GM23338 (cell line): ENCODE measurements around the gene CPLX1. TPM values are rescaled to one million over a fixed set of nuclear protein-coding genes. Genes with fewer than 3 reads are reported as not detected.
"Not testable (repeated sequence)": the region's sequence is repeated elsewhere in the genome, so short reads cannot be mapped to it uniquely, and the experiment has no call there.

ENCODE experiments used
- ATAC-seq: fragments of 200-7000 bp; cut with Tn5 transposase; 3 replicates; pipeline ENCODE4 v1.9.1; 2020
- DNase-seq: peaks from one replicate; pipeline ENCODE4 v3.0.0-alpha.2; 2015; ENCODE audit warnings: low spot score
- H2AFZ ChIP-seq: fragments of 200-600 bp; sonication (generic); 2 replicates; pipeline ENCODE4 v1.8.0; 2016; ENCODE audit warnings: antibody characterized with exemption, mild to moderate bottlenecking, moderate library complexity
- H3F3A ChIP-seq: fragments of 200-600 bp; sonication (generic); replicated peaks from 2 replicates; pipeline ENCODE4 v1.8.0; 2017; ENCODE audit warnings: antibody characterized with exemption, mixed run types, low read depth
- H3K27ac ChIP-seq: fragments of 200-600 bp; sonication (generic); 2 replicates; pipeline ENCODE4 v1.6.1; 2016; ENCODE audit warnings: low read depth
- H3K27me3 ChIP-seq: fragments of 200-600 bp; sonication (generic); 2 replicates; pipeline ENCODE4 v1.8.0; 2016; ENCODE audit warnings: mild to moderate bottlenecking, mixed run types, moderate library complexity; ENCODE audit not compliant: insufficient read depth
- H3K36me3 ChIP-seq: fragments of 200-600 bp; sonication (generic); 2 replicates; pipeline ENCODE4 v1.8.0; 2016; ENCODE audit warnings: mild to moderate bottlenecking; ENCODE audit not compliant: insufficient read depth
- H3K4me1 ChIP-seq: fragments of 200-600 bp; sonication (generic); 2 replicates; pipeline ENCODE4 v1.8.0; 2016; ENCODE audit warnings: mild to moderate bottlenecking, moderate library complexity; ENCODE audit not compliant: insufficient read depth
- H3K4me2 ChIP-seq: fragments of 200-600 bp; sonication (generic); 2 replicates; pipeline ENCODE4 v1.7.1; 2017; ENCODE audit warnings: mixed run types
- H3K4me3 ChIP-seq: fragments of 200-600 bp; sonication (generic); 2 replicates; pipeline ENCODE4 v1.6.1; 2016; ENCODE audit warnings: mixed run types
- H3K79me2 ChIP-seq: fragments of 200-600 bp; sonication (generic); replicated peaks from 2 replicates; pipeline ENCODE4 v1.8.0; 2017; ENCODE audit warnings: mild to moderate bottlenecking; ENCODE audit not compliant: insufficient read depth
- H3K9me2 ChIP-seq: fragments of 200-600 bp; sonication (generic); 2 replicates; pipeline ENCODE4 v1.8.0; 2017; ENCODE audit not compliant: insufficient read depth
- H4K20me1 ChIP-seq: fragments of 200-600 bp; sonication (generic); replicated peaks from 2 replicates; pipeline ENCODE4 v1.8.0; 2017; ENCODE audit warnings: mild to moderate bottlenecking; ENCODE audit not compliant: insufficient read depth
- H3K27ac Mint-ChIP-seq: 2 replicates; pipeline ENCODE4 v1.8.0; 2020; ENCODE audit warnings: inconsistent platforms, mild to moderate bottlenecking, moderate library complexity, mixed read lengths
- H3K27me3 Mint-ChIP-seq: 3 replicates; pipeline ENCODE4 v1.8.0; 2022; ENCODE audit warnings: low read depth, mild to moderate bottlenecking, moderate library complexity, mixed read lengths, inconsistent platforms; ENCODE audit not compliant: insufficient read depth, poor library complexity
- H3K36me3 Mint-ChIP-seq: 3 replicates; pipeline ENCODE4 v1.8.0; 2021; ENCODE audit warnings: low read depth, mild to moderate bottlenecking, inconsistent platforms, moderate library complexity, mixed read lengths
- H3K4me1 Mint-ChIP-seq: 3 replicates; pipeline ENCODE4 v1.8.0; 2020; ENCODE audit warnings: mild to moderate bottlenecking, inconsistent platforms, mixed read lengths
- H3K4me3 Mint-ChIP-seq: 3 replicates; pipeline ENCODE4 v1.8.0; 2021; ENCODE audit warnings: moderate library complexity, mild to moderate bottlenecking, inconsistent platforms, mixed read lengths
- H3K9me3 Mint-ChIP-seq: 3 replicates; pipeline ENCODE4 v1.8.0; 2020; ENCODE audit warnings: moderate library complexity, mild to moderate bottlenecking, inconsistent platforms, mixed read lengths
- CREB1 ChIP-seq: fragments of 250-450 bp; sonication (Bioruptor Pico); IDR thresholded peaks from 2 replicates; pipeline ENCODE4 v1.5.0; 2020; ENCODE audit warnings: low read depth, mild to moderate bottlenecking, moderate library complexity
- EZH2 ChIP-seq: fragments of 200-600 bp; sonication (generic); IDR thresholded peaks from one replicate; pipeline ENCODE4 v1.8.0; 2017; ENCODE audit warnings: antibody characterized with exemption, mild to moderate bottlenecking, low read depth; ENCODE audit not compliant: unreplicated experiment
- JUNB ChIP-seq: IDR thresholded peaks from one replicate; pipeline ENCODE4 v1.6.1; 2016; ENCODE audit warnings: antibody characterized with exemption; ENCODE audit not compliant: unreplicated experiment
- NANOG ChIP-seq: IDR thresholded peaks from 2 replicates; pipeline ENCODE4 v1.6.1; 2016; ENCODE audit warnings: antibody characterized with exemption, borderline replicate concordance
- POLR2AphosphoS5 ChIP-seq: IDR thresholded peaks from 2 replicates; pipeline ENCODE4 v1.6.1; 2016; ENCODE audit warnings: antibody characterized with exemption, low read depth
- REST ChIP-seq: IDR thresholded peaks from one replicate; pipeline ENCODE4 v1.6.1; 2018; ENCODE audit warnings: antibody characterized with exemption; ENCODE audit not compliant: unreplicated experiment
- STAT1 ChIP-seq: IDR thresholded peaks from one replicate; pipeline ENCODE4 v1.6.1; 2016; ENCODE audit warnings: antibody characterized with exemption; ENCODE audit not compliant: unreplicated experiment
- ZNF114 ChIP-seq: fragments of 250-450 bp; sonication (Bioruptor Pico); IDR thresholded peaks from 2 replicates; pipeline ENCODE4 v1.5.0; 2020; ENCODE audit warnings: mild to moderate bottlenecking, moderate library complexity
- ZNF331 ChIP-seq: fragments of 250-450 bp; sonication (Bioruptor Pico); IDR thresholded peaks from 2 replicates; pipeline ENCODE4 v1.5.0; 2020; ENCODE audit warnings: low read depth, mild to moderate bottlenecking, moderate library complexity
- polyA plus RNA-seq: library from polyadenylated mRNA; unstranded; fragments of >200 nt; fragmentation: Nextera tagmentation; extraction: Ambion mirVana; gene quantifications from 2 replicates; pipeline ENCODE4 v1.2.1, GENCODE V29; 2016
- total RNA-seq: library from RNA; depleted of rRNA; stranded (reverse); fragments of >200 nt; shearing (Covaris generic); gene quantifications from 2 replicates; pipeline ENCODE4 v1.2.3, GENCODE V29; 2014
- TF ChIP-seq, protein P1 (sequence below), 2 experiments: fragments of 200-600 bp in 1 of 2; sonication (generic) in 1 of 2; conservative IDR thresholded peaks; 2 replicates each; pipeline versions ENCODE4 v1.5.1 to v1.6.1; 2016 to 2017; ENCODE audit warnings: antibody characterized with exemption in 2 of 2, low read depth in 2 of 2, mild to moderate bottlenecking in 2 of 2, moderate library complexity in 1 of 2

Gene CPLX1
- total and polyA plus RNA-seq, 2 experiments from 2014 or later: 0.86 to 0.97 TPM

DNA sequence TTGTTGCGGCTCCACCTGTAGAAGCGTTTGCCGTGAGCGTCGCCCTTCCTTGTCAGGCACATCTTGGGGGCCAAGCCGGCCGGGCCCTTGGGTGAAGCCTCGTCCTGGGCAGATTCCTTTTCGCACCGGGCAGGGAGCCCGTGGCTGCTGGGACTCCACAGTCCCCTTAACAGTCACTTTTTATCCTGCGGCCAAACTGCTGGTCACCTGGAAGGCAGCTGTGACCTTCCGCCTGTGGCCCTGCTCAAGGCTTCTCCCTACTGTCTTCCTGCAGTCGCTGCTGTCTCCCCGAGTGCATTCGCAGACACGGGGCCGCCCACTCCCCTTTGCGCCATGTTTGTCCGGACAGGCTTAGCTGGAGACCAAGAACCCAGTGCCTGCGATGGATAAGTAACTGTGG lies 65.3 kb downstream of the CPLX1 start (continued):
- TF ChIP-seq EZH2 (no peak), CREB1 (CRISPR knock-in tag) (no peak), STAT1 (no peak), REST (no peak), JUNB (no peak), NANOG (no peak), ZNF331 (CRISPR knock-in tag) (no peak), ZNF114 (CRISPR knock-in tag) (no peak)
- TF ChIP-seq, protein P1, sequence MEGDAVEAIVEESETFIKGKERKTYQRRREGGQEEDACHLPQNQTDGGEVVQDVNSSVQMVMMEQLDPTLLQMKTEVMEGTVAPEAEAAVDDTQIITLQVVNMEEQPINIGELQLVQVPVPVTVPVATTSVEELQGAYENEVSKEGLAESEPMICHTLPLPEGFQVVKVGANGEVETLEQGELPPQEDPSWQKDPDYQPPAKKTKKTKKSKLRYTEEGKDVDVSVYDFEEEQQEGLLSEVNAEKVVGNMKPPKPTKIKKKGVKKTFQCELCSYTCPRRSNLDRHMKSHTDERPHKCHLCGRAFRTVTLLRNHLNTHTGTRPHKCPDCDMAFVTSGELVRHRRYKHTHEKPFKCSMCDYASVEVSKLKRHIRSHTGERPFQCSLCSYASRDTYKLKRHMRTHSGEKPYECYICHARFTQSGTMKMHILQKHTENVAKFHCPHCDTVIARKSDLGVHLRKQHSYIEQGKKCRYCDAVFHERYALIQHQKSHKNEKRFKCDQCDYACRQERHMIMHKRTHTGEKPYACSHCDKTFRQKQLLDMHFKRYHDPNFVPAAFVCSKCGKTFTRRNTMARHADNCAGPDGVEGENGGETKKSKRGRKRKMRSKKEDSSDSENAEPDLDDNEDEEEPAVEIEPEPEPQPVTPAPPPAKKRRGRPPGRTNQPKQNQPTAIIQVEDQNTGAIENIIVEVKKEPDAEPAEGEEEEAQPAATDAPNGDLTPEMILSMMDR (conservative IDR thresholded peaks at IDR 0.05; ENCODE audit: low read depth in 2 of 2): no peak

GRCh38 chr4:759810-760209 lies 66.1 kb downstream of the CPLX1 start:
- not testable (repeated sequence) for H3K4me3 ChIP-seq, H3K27ac Mint-ChIP-seq, H3K27ac ChIP-seq, H3K27me3 ChIP-seq, ATAC-seq, H3K4me3 Mint-ChIP-seq, H3K4me1 ChIP-seq, H3K36me3 ChIP-seq, H3K4me1 Mint-ChIP-seq, DNase-seq, H3F3A ChIP-seq, H3K9me2 ChIP-seq, H2AFZ ChIP-seq, H3K4me2 ChIP-seq, H3K79me2 ChIP-seq
- peaks cover 22% of the 10 kb centered on the region for H4K20me1 ChIP-seq
- peaks cover 10% of the 10 kb centered on the region for H3K27me3 Mint-ChIP-seq
- peaks cover 80% of the 10 kb centered on the region for H3K36me3 Mint-ChIP-seq
- peaks cover 22% of the 10 kb centered on the region for H3K9me3 Mint-ChIP-seq

- H3K4me3 ChIP-seq: no peak overlapping the region
- H3K36me3 ChIP-seq: peaks cover 6% of the 10 kb centered on the region
- Mint-ChIP-seq H3K36me3 (peaks cover 63% of the 10 kb centered on the region), H3K27me3 (peaks cover 5% of the 10 kb centered on the region), H3K4me3 (no peak overlapping the region), H3K9me3 (peaks cover 18% of the 10 kb centered on the region), H3K4me1 (no peaks in the 10 kb centered on the region; the same call in 2 of the 3 replicates), H3K27ac (no peak overlapping the region)
- DNase-seq (no peak), ATAC-seq (no peak)
- H3K27me3 ChIP-seq: no peaks in the 10 kb centered on the region
- TF ChIP-seq POLR2AphosphoS5: no peak
- no peak for TF ChIP-seq NANOG
- TF ChIP-seq EZH2: no peak
- H3K9me2 ChIP-seq: no peaks in the 10 kb centered on the region
- H3K4me1 ChIP-seq: no peaks in the 10 kb centered on the region
- H3F3A ChIP-seq: no peaks in the 10 kb centered on the region
- H2AFZ ChIP-seq: no peak overlapping the region
- H3K4me2 ChIP-seq: no peak overlapping the region
- H3K27ac ChIP-seq: no peak overlapping the region
- peaks cover 6% of the 10 kb centered on the region; the same call in 1 of the 2 replicates for H3K79me2 ChIP-seq
- peaks cover 22% of the 10 kb centered on the region for H4K20me1 ChIP-seq
These were observed 68.8 kb downstream of the CPLX1 start for GRCh38 chr4:757111-757510.
